ENCODE measurements around the gene NR1H4.
"Not testable (repeated sequence)": the region's sequence is repeated elsewhere in the genome, so short reads cannot be mapped to it uniquely, and the experiment has no call there.

NR1H4 gene

GRCh38 chr12:100473716-100474150, at the start of gene NR1H4:
Gene NR1H4, plus strand, starts transcription at chr12:100473866. Its CDS starts 19,458 bp downstream, at chr12:100493324.
- no peak within 1 kb of the TSS for H3K4me3 ChIP-seq (ENCODE audit: low read length)
- TF ChIP-seq, protein P1, sequence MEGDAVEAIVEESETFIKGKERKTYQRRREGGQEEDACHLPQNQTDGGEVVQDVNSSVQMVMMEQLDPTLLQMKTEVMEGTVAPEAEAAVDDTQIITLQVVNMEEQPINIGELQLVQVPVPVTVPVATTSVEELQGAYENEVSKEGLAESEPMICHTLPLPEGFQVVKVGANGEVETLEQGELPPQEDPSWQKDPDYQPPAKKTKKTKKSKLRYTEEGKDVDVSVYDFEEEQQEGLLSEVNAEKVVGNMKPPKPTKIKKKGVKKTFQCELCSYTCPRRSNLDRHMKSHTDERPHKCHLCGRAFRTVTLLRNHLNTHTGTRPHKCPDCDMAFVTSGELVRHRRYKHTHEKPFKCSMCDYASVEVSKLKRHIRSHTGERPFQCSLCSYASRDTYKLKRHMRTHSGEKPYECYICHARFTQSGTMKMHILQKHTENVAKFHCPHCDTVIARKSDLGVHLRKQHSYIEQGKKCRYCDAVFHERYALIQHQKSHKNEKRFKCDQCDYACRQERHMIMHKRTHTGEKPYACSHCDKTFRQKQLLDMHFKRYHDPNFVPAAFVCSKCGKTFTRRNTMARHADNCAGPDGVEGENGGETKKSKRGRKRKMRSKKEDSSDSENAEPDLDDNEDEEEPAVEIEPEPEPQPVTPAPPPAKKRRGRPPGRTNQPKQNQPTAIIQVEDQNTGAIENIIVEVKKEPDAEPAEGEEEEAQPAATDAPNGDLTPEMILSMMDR (conservative IDR thresholded peaks at IDR 0.05; ENCODE audit: low read depth, low read length) = no peak
- DNase-seq (ENCODE audit: low read depth) = no peak

DNA sequence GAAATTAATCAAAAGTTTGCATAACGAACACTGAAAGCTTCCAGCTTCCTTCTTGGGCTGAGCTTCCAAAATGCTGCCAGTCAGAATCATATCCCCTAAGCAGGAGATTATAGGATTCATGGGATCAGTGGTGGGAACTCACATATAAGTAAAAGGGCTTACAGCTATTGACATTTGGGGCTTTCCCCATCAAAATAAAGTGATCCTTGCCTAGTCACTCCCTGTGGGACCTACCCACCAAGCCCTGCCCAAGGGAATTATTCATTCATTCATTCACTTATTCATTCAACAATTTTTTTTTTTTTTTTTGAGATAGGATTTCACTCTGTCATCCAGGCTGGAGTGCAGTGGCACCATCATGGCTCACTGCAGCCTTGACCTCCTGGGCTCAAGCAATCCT, 47.5 kb upstream of the NR1H4 start:
- TF ChIP-seq, protein P1 (conservative IDR thresholded peaks at IDR 0.05; ENCODE audit: low read depth, low read length) = no peak
- H3K4me3 ChIP-seq (ENCODE audit: low read length) = no peak overlapping the region
- no peak for DNase-seq (ENCODE audit: low read depth)

- peak; percentile 43 for DNase-seq (ENCODE audit: low read depth)
- no peak overlapping the region for H3K4me3 ChIP-seq (ENCODE audit: low read length)
- TF ChIP-seq, protein P1 (conservative IDR thresholded peaks at IDR 0.05; ENCODE audit: low read depth, low read length) = no peak
Measured at GRCh38 chr12:100427078-100427477, 46.6 kb upstream of the NR1H4 start.

DNA sequence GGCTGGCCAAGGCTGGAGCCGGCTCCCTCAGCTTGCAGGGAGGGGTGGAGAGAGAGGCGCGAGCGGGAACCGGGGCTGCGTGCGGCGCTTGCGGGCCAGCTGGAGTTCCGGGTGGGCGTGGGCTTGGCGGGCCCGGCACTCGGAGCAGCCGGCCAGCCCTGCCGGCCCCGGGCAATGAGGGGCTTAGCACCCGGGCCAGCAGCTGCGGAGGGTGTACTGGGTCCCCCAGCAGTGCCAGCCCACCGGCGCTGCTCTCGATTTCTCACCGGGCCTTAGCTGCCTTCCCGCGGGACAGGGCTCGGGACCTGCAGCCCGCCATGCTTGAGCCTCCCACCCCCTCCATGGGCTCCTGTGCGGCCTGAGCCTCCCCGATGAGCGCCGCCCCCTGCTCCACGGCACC, 43.4 kb upstream of the NR1H4 start:
- H3K4me3 ChIP-seq (ENCODE audit: low read length); DNase-seq (ENCODE audit: low read depth): not testable (repeated sequence)

- no peak overlapping the region for H3K4me3 ChIP-seq (ENCODE audit: low read length)
- TF ChIP-seq, protein P1 (conservative IDR thresholded peaks at IDR 0.05; ENCODE audit: low read depth, low read length) = no peak
- no peak for DNase-seq (ENCODE audit: low read depth)
Measured at GRCh38 chr12:100433701-100434100, 40.0 kb upstream of the NR1H4 start.

- TF ChIP-seq, protein P1 (conservative IDR thresholded peaks at IDR 0.05; ENCODE audit: low read depth, low read length) = no peak
- DNase-seq (ENCODE audit: low read depth) = no peak
- H3K4me3 ChIP-seq (ENCODE audit: low read length) = no peak overlapping the region
Measured at GRCh38 chr12:100434177-100434576, 39.5 kb upstream of the NR1H4 start.

DNA sequence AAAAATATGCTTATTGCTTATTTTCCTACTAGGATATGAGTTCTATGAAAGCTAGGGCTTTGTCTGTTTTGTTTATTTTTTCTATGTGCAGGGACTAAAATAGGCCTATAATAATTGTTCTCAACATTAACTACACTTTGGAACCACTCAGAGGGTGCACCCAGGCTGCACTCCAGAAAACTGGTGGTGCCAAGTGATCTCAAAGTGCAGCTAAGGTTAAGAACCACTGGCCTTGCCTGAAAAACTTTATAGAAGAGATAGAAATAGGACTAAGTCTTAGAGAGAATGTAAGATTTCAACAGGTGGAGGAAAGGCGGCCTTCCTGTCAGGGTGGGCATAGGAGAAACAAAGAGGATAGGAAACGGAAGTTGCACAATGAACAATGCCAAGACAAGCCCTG, 37.7 kb upstream of the NR1H4 start:
- TF ChIP-seq, protein P1 (conservative IDR thresholded peaks at IDR 0.05; ENCODE audit: low read depth, low read length) = no peak
- H3K4me3 ChIP-seq (ENCODE audit: low read length) = no peak overlapping the region
- DNase-seq (ENCODE audit: low read depth) = no peak
